GM12878 (cell line): ENCODE results near the gene CELSR2. TPM values are rescaled to one million over a fixed set of nuclear protein-coding genes. Genes with fewer than 3 reads are reported as not detected.

Experiments used
- ATAC-seq: fragments of 200-7000 bp; cut with Tn5 transposase; 3 replicates; pipeline ENCODE4 v1.9.1; 2020; ENCODE audit warnings: mild to moderate bottlenecking, moderate library complexity
- BruUV-seq: library from RNA; stranded (reverse); fragments of 400-500 nt; replicated peaks from 2 replicates; lab custom pipeline; 2021; lab: Mats Ljungman, UMichigan
- CTCF ChIA-PET: fragments of 300-600 bp; sonication (Branson Sonifier 250); formaldehyde crosslinking; extraction: SDS; loops from one replicate; lab custom pipeline; 2021; ENCODE audit warnings: inconsistent platforms; lab: Yijun Ruan, JAX
- POLR2A ChIA-PET: fragments of 350-600 bp; formaldehyde crosslinking; extraction: SDS; loops from one replicate; lab custom pipeline; 2021; ENCODE audit warnings: inconsistent platforms; lab: Charles Lee
- RAD21 ChIA-PET: fragments of 300-600 bp; sonication (Branson Sonifier 250); formaldehyde crosslinking; loops from one replicate; lab custom pipeline; 2023; ENCODE audit warnings: antibody characterized with exemption; ENCODE audit not compliant: unreplicated experiment; lab: Charles Lee
- SMC1A ChIA-PET: fragments of 300-600 bp; sonication (Branson Sonifier 250); formaldehyde crosslinking; loops from one replicate; lab custom pipeline; 2023; ENCODE audit not compliant: unreplicated experiment, uncharacterized antibody; lab: Charles Lee
- DNase-seq: peaks from one replicate; pipeline ENCODE4 v3.0.0-alpha.2; 2011; ENCODE audit warnings: low read depth, low spot score
- FAIRE-seq: peaks from 3 replicates; lab custom pipeline; 2011; peaks lifted over from hg19 to GRCh38; lab: Jason Lieb, UNC
- H2AFZ ChIP-seq: 2 replicates; pipeline ENCODE4 v1.6.0; 2011; ENCODE audit warnings: low read depth, low read length, control low read depth; ENCODE audit not compliant: control insufficient read depth
- H3K27ac ChIP-seq: 2 replicates; pipeline ENCODE4 v1.5.1; 2011; ENCODE audit warnings: control low read depth; ENCODE audit not compliant: control insufficient read depth, insufficient read depth
- H3K27me3 ChIP-seq, 2 experiments: replicated peaks in 1 of 2; 2 replicates each; pipeline versions ENCODE4 v1.6.0 to v1.6.1; 2011; ENCODE audit warnings: low read length in 1 of 2; ENCODE audit not compliant: control insufficient read depth in 2 of 2, insufficient read depth in 2 of 2
- H3K36me3 ChIP-seq, 2 experiments: 2 replicates each; pipeline ENCODE4 v1.5.1; 2011; ENCODE audit warnings: low read length in 1 of 2; ENCODE audit not compliant: control insufficient read depth in 2 of 2, insufficient read depth in 2 of 2
- H3K4me1 ChIP-seq: 2 replicates; pipeline ENCODE4 v1.6.1; 2011; ENCODE audit warnings: mild to moderate bottlenecking, low read length, moderate library complexity, mixed read lengths; ENCODE audit not compliant: control insufficient read depth, insufficient read depth
- H3K4me2 ChIP-seq: 2 replicates; pipeline ENCODE4 v1.6.0; 2011; ENCODE audit warnings: control low read depth; ENCODE audit not compliant: control insufficient read depth, insufficient read depth
- H3K4me3 ChIP-seq: fragments of 200-600 bp; sonication (generic); 2 replicates; pipeline ENCODE4 v1.5.1; 2016
- H3K79me2 ChIP-seq: 2 replicates; pipeline ENCODE4 v1.6.0; 2011; ENCODE audit warnings: low read length; ENCODE audit not compliant: control insufficient read depth, insufficient read depth
- H3K9ac ChIP-seq: 2 replicates; pipeline ENCODE4 v1.8.0; 2011; ENCODE audit warnings: low read length, control low read depth, mixed read lengths; ENCODE audit not compliant: control insufficient read depth, insufficient read depth
- H3K9me3 ChIP-seq: replicated peaks from 3 replicates; pipeline ENCODE4 v1.5.1; 2011; ENCODE audit warnings: mild to moderate bottlenecking, low read length; ENCODE audit not compliant: control insufficient read depth, insufficient read depth
- H4K20me1 ChIP-seq: 2 replicates; pipeline ENCODE4 v1.6.0; 2011; ENCODE audit not compliant: control insufficient read depth, insufficient read depth
- CHD4 ChIP-seq: fragments of 200-600 bp; sonication (generic); IDR thresholded peaks from 2 replicates; pipeline ENCODE4 v1.6.1; 2016; ENCODE audit warnings: mild to moderate bottlenecking
- EP300 ChIP-seq, 2 experiments: fragments of 150-350 bp in 1 of 2; IDR thresholded peaks; 2 replicates each; pipeline ENCODE4 v1.6.1; 2011 to 2012; ENCODE audit warnings: low read depth in 2 of 2, low read length in 2 of 2, borderline replicate concordance in 1 of 2, improper control_type of control experiment in 1 of 2, inconsistent platforms in 1 of 2; ENCODE audit not compliant: control insufficient read depth in 1 of 2
- ZNF687 ChIP-seq: fragments of 450-650 bp; IDR thresholded peaks from 2 replicates; pipeline ENCODE4 v1.6.1; 2017; ENCODE audit warnings: mild to moderate bottlenecking, moderate library complexity
- WGBS: methylation state at CpG from one replicate; pipeline ENCODE4 v1.1.6; 2016; ENCODE audit warnings: low lambda C conversion rate; ENCODE audit not compliant: insufficient replicate concordance, insufficient coverage; ENCODE audit errors: missing lambda C conversion rate; 5-methylcytosine and 5-hydroxymethylcytosine counted together
- in situ Hi-C: fragments of 300-500 bp; cut with MboI; formaldehyde crosslinking; loops from 9 replicates; pipeline ENCODE4 v1.14.3; 2018; ENCODE audit warnings: mixed read lengths
- intact Hi-C: fragments of 100-400 bp; cut with micrococcal nuclease; formaldehyde crosslinking; loops from one replicate; pipeline ENCODE4 v1.14.2; 2022; ENCODE audit not compliant: unreplicated experiment
- polyA plus RNA-seq, 11 experiments: library from polyadenylated mRNA; depleted of rRNA in 4 of 11; unstranded in 6 of 11; stranded (reverse) in 5 of 11; fragments of >200 nt; fragmentation: Nextera tagmentation in 4 of 11; fragmentation: Illumina TruSeq in 1 of 11; extraction: Ambion mirVana in 4 of 11; extraction: Trizol in 1 of 11; gene quantifications; 1 replicate in 1 of 11; 2 replicates in 10 of 11; pipeline versions ENCODE4 v1.2.1 to v1.2.3, GENCODE V29; 2011 to 2016; ENCODE audit warnings: inconsistent platforms in 2 of 11, missing spikeins in 2 of 11, low read depth in 1 of 11
- total RNA-seq, 4 experiments: library from RNA; depleted of rRNA in 3 of 4; stranded (reverse); fragments of >200 nt in 3 of 4; fragmentation: Illumina TruSeq in 1 of 4; extraction: Trizol in 1 of 4; gene quantifications; 2 replicates each; pipeline versions ENCODE4 v1.2.1 to v1.2.3, GENCODE V29; 2013 to 2021

The CELSR2 gene
- total and polyA plus RNA-seq, 10 of the 15 experiments (the other 5 are each of a cell fraction or from before 2014, with no cell fraction given) = under 0.01 to 0.15 (median 0.04) TPM; not detected in 2

GRCh38 chr1:109216662-109217061, 32.7 kb upstream of the CELSR2 start:
- Histone ChIP-seq H4K20me1 (no peaks in the 10 kb centered on the region), H3K36me3 (peaks cover 0 to 5% of the 10 kb centered on the region in 2 experiments; a peak in 2 of 4 replicates), H2AFZ (no peak overlapping the region), H3K4me3 (peak overlapping the region; percentile 22; the same call in 1 of the 2 replicates), H3K27me3 (no peaks in the 10 kb centered on the region), H3K27ac (no peak overlapping the region), H3K4me2 (peak overlapping the region; percentile 28; the same call in 1 of the 2 replicates)
- in situ Hi-C loops = no loop called here
- ATAC-seq = no peak
- ChIA-PET CTCF (interaction anchor here (0.5 to 3.9 kb wide), 3 partner anchors 18 to 316 kb away, joined by 3 to 13 read pairs (median 3); no protein-coding TSS in a partner anchor), POLR2A (interaction anchor here (0.7 kb wide), 1 partner anchor 605 kb away, joined by 3 read pairs; no protein-coding TSS in a partner anchor)
- no peak for FAIRE-seq
- TF ChIP-seq CHD4 (no peak), ZNF687 (no peak), EP300 (IDR thresholded peaks at IDR 0.05; ENCODE audit: borderline replicate concordance in 1 of 2, control insufficient read depth in 1 of 2, low read depth in 2 of 2, low read length in 2 of 2) (no peak)
- TF ChIP-seq, all 136 proteins: peak for 0
- intact Hi-C loops = no loop called here
- no peak for DNase-seq
- peaks cover 59% of the 10 kb centered on the region for H3K79me2 ChIP-seq
- no peak overlapping the region for H3K9ac ChIP-seq
- WGBS = 78% methylated on average over 4 of the region's 4 CpGs
- no peaks in the 10 kb centered on the region for H3K4me1 ChIP-seq
- no peaks in the 10 kb centered on the region for H3K9me3 ChIP-seq
- RAD21 ChIA-PET = no interaction called here
- SMC1A ChIA-PET = interaction anchor here (1.5 kb wide), 1 partner anchor 23 kb away, joined by 3 read pairs; no protein-coding TSS in a partner anchor
- BruUV-seq = no TSS peak
